Left lung (tissue), 10 donors: ENCODE results near the gene LOXHD1. TPM values are rescaled to one million over a fixed set of nuclear protein-coding genes. Genes with fewer than 3 reads are reported as not detected.

Experiments
- ATAC-seq: fragments of 200-7000 bp; cut with Tn5 transposase; one replicate; pipeline ENCODE4 v1.9.1; 2020; ENCODE audit warnings: moderate library complexity
- DNase-seq, 4 donors: peaks; one replicate each; pipeline ENCODE4 v3.0.0-alpha.2; 2013 to 2020
- H3K27ac ChIP-seq, 2 donors: fragments of 200-600 bp; sonication (generic) in 1 of 2; one replicate each; pipeline versions ENCODE4 v1.5.0 to v1.8.0; 2020 to 2021
- H3K27me3 ChIP-seq, 2 donors: fragments of 200-600 bp; sonication (generic) in 1 of 2; one replicate each; pipeline versions ENCODE4 v1.5.0 to v1.8.0; 2020 to 2021
- H3K36me3 ChIP-seq, 2 donors: fragments of 200-600 bp; sonication (generic) in 1 of 2; one replicate each; pipeline versions ENCODE4 v1.5.0 to v1.8.0; 2020 to 2021
- H3K4me1 ChIP-seq, 2 donors: fragments of 200-600 bp; one replicate each; pipeline ENCODE4 v1.8.0; 2021
- H3K4me3 ChIP-seq, 2 donors: fragments of 200-600 bp; sonication (generic) in 1 of 2; one replicate each; pipeline versions ENCODE4 v1.5.0 to v1.8.0; 2020 to 2021; ENCODE audit warnings: mild to moderate bottlenecking in 1 of 2
- H3K9me3 ChIP-seq, 2 donors: fragments of 200-600 bp; sonication (generic) in 1 of 2; one replicate each; pipeline versions ENCODE4 v1.5.0 to v1.8.0; 2020 to 2021
- intact Hi-C, 2 donors: fragments of 100-400 bp; cut with DNase I; formaldehyde crosslinking; loops; one replicate each; pipeline versions ENCODE4 v1.11.2 to v1.14.2; 2022
- polyA plus RNA-seq, 6 donors: library from polyadenylated mRNA; unstranded; fragments of 120-200 nt; gene quantifications; one replicate each; pipeline ENCODE4 v1.2.1, GENCODE V29; 2013; ENCODE audit not compliant: insufficient read length in 6 of 6
- total RNA-seq, 2 donors: library from RNA; stranded (reverse); fragmentation: NEBNext Ultra II Directional; extraction: Animal tissue kit (Norgen Biotek cat#: 25700); gene quantifications; one replicate each; pipeline ENCODE4 v1.2.1, GENCODE V29; 2021
- TF ChIP-seq, protein P1 (sequence below), 2 donors: fragments of 200-600 bp; sonication (generic) in 1 of 2; IDR thresholded peaks; one replicate each; pipeline versions ENCODE4 v1.5.0 to v1.8.0; 2021; ENCODE audit warnings: antibody characterized with exemption in 2 of 2
- donor health status: DM: no; HTN: yes; CAD: no.
- donor health status: DM: no; HTN: no; CAD: no.

The LOXHD1 gene
- total and polyA plus RNA-seq, 8 donors: 0.52 to 2.0 (median 1.2) TPM

DNA sequence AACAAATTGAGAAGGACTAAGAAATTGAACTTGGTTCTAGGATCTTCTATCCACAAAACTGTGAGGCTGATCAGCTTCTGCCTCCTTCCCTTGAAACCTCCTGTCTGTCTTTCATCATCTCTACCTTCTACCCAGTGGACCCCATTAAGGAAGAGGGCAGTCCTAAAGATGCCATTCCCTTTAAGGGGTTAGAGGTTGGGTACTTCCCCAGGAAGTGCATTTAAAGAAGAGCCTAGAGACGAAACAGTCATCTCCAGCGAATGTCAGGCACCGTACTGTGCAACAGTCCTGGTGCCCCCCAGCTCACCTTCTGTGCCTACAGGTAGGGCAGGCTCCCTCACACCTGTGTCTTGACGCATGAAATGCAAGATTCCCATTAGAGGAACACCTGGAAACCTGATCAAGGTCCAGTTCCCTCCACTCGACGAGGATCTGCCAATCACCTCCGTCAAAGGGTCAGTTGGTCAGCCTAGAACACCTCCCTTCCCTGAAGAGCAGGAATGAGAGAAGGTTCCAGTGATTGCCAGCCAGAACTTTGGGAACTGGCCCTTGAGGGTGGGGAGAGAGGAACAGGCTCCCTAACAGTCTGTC, 20.9 kb downstream of the LOXHD1 start:
- H3K4me3 ChIP-seq: no peak overlapping the region
- H3K36me3 ChIP-seq: no peaks in the 10 kb centered on the region
- TF ChIP-seq, protein P1, sequence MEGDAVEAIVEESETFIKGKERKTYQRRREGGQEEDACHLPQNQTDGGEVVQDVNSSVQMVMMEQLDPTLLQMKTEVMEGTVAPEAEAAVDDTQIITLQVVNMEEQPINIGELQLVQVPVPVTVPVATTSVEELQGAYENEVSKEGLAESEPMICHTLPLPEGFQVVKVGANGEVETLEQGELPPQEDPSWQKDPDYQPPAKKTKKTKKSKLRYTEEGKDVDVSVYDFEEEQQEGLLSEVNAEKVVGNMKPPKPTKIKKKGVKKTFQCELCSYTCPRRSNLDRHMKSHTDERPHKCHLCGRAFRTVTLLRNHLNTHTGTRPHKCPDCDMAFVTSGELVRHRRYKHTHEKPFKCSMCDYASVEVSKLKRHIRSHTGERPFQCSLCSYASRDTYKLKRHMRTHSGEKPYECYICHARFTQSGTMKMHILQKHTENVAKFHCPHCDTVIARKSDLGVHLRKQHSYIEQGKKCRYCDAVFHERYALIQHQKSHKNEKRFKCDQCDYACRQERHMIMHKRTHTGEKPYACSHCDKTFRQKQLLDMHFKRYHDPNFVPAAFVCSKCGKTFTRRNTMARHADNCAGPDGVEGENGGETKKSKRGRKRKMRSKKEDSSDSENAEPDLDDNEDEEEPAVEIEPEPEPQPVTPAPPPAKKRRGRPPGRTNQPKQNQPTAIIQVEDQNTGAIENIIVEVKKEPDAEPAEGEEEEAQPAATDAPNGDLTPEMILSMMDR (IDR thresholded peaks at IDR 0.05): no peak
- no peak overlapping the region for H3K27ac ChIP-seq
- DNase-seq (no peak), ATAC-seq (no peak)
- no peaks in the 10 kb centered on the region for H3K27me3 ChIP-seq
- H3K4me1 ChIP-seq: no peaks in the 10 kb centered on the region
- intact Hi-C loops: no loop called here
- peaks cover 0 to 5% of the 10 kb centered on the region in 2 donors for H3K9me3 ChIP-seq

DNA sequence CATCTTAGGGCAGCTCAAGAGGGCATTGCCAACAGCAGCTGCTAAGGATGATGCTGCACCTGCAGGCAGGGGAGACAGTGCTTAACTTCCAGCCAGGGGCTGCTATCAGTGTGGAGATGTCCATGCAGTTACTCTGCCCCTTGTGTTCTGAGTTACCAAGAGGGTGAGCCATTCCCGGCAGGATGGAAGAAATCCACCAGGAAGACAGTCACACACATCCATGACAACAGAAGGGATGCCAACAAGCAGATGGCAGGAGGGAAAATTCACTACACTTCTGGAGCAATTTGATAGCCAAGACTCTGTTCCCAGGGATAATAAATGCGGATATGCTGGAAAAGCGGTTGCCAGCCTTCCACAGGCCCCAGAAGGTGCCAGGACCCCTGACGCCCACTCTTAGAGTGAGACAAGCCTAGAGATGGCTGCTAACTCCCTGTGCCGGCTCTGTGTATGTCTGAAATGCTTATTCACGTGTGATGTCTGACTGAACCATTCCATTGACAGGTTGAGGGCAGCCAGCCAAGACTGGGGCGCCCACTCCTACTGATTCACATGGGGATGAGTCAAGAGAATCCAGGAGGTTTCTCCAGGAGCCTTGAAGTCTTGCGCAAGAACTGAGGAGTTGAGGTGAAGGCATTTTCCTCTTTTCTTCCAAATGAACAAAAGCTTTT, 24.5 kb downstream of the LOXHD1 start:
- peaks cover 0 to 5% of the 10 kb centered on the region in 2 donors for H3K9me3 ChIP-seq
- H3K27me3 ChIP-seq: no peaks in the 10 kb centered on the region
- intact Hi-C loops: no loop called here
- no peak overlapping the region for H3K4me3 ChIP-seq
- no peak for DNase-seq
- H3K36me3 ChIP-seq: no peaks in the 10 kb centered on the region
- no peaks in the 10 kb centered on the region for H3K4me1 ChIP-seq
- TF ChIP-seq, protein P1 (IDR thresholded peaks at IDR 0.05): no peak
- ATAC-seq: no peak
- no peak overlapping the region for H3K27ac ChIP-seq

DNA sequence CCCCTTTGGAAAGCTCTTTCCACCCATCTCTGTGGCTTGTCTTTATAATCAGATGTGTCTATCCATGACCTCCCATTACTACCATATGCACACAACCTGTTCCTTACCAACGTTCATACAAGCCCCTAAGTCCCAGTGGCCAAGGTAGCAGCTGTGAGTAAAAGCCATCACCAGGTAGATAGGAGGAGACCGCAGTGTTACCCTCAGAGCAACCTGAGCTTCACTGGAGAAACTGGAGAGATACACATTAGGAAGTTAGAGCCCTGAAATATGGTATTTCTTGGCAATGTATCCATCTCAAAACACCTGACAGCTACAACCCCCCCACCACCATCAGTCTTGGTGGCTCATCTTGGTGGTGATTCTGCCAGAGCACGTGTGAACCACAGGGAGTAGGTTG, 26.0 kb downstream of the LOXHD1 start:
- intact Hi-C loops: no loop called here
- ATAC-seq: no peak
- no peaks in the 10 kb centered on the region for H3K36me3 ChIP-seq

DNA sequence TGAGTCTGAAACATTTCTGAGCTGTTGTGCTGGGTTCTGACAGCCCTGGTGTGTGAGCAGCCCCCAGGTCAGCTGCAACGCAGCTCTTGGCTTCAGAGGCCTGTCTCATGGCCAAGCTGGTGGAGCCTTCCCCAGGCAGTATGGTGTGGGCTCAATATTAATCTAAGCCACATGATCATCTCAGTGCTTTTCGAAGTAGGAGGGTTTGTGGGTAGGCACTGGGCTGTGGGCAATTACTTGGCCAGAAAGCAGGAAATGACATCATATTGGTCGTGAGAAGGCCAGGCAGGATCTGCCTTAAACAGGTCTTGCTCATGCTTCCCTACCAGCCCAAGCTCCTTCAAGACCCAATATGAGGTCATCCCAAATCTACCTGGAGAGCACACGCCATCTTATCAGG, 26.9 kb downstream of the LOXHD1 start:
- no peaks in the 10 kb centered on the region for H3K4me1 ChIP-seq
- no peaks in the 10 kb centered on the region for H3K36me3 ChIP-seq
- peaks cover 0 to 5% of the 10 kb centered on the region in 2 donors for H3K9me3 ChIP-seq
- no peak overlapping the region for H3K4me3 ChIP-seq
- no peak for DNase-seq
- H3K27ac ChIP-seq: no peak overlapping the region
- TF ChIP-seq, protein P1 (IDR thresholded peaks at IDR 0.05): no peak
- no peak for ATAC-seq
- intact Hi-C loops: no loop called here
- H3K27me3 ChIP-seq: peaks cover 0 to 4% of the 10 kb centered on the region in 2 donors

More for the DNA sequence above, 26.0 kb downstream of the LOXHD1 start:
- H3K9me3 ChIP-seq: peaks cover 0 to 5% of the 10 kb centered on the region in 2 donors
- H3K4me1 ChIP-seq: no peaks in the 10 kb centered on the region
- no peak overlapping the region for H3K4me3 ChIP-seq
- H3K27ac ChIP-seq: no peak overlapping the region
- DNase-seq: no peak
- peaks cover 0 to 3% of the 10 kb centered on the region in 2 donors for H3K27me3 ChIP-seq
- TF ChIP-seq, protein P1 (IDR thresholded peaks at IDR 0.05): no peak

DNA sequence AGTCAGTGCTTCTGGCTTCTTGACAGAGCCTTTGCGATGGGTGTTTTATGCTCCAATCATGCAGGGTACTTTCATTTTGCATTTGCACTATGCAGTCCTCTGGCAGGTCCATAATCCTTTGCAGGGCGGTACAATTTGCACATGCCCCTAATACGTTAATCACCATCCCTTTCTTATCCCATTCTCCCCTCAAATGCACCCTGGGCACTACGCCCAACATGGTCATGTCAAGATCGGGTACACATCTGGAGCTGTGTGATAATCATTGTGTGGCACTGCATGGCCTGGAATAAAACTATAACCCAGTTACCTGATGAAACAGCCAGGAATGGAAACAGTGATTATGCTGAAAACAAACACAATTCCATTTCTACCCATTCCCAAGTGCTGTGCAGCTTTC, 27.7 kb downstream of the LOXHD1 start:
- ATAC-seq (no peak), DNase-seq (no peak)
- Histone ChIP-seq H3K4me1 (no peaks in the 10 kb centered on the region), H3K27me3 (peaks cover 0 to 4% of the 10 kb centered on the region in 2 donors), H3K36me3 (no peaks in the 10 kb centered on the region), H3K27ac (no peak overlapping the region), H3K9me3 (peaks cover 0 to 5% of the 10 kb centered on the region in 2 donors), H3K4me3 (no peak overlapping the region)
- intact Hi-C loops: loop anchor here in 1 of 2 donors (10.0 kb wide), 1 partner anchor 345 kb away; no protein-coding TSS in a partner anchor
- TF ChIP-seq, protein P1 (IDR thresholded peaks at IDR 0.05): no peak
